Measurements from ENCODE around the gene MYPN. TPM values are rescaled to one million over a fixed set of nuclear protein-coding genes. Genes with fewer than 3 reads are reported as not detected.

The MYPN gene
- total and polyA plus RNA-seq, 4 donors, result 0.01 to 0.08 (median 0.03) TPM; not detected in 1

DNA sequence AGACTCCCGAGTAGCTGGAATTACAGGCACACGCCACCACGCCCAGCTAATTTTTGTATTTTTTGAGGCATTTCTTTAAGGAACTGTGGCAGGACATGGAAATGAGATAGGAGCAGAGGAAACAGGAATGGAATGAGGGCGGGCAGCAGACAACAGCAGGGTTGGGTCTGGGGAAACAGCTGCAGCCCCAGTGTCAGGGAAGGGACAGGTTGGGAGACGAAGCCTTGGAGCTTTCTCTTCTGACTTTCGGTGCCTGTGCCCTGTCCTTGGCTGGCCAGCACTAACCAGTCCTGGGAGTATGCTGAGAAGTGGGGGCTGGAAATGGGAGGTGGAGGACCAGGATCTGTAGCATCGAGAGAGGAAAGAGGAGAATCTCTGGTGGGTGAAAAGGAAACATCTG, 75.3 kb downstream of the MYPN start:
- Histone ChIP-seq H3K4me1 (ENCODE audit: control insufficient read depth in 4 of 4, insufficient read depth in 4 of 4, low read length in 3 of 4) (no peaks in the 10 kb centered on the region), H3K36me3 (ENCODE audit: control insufficient read depth in 4 of 4, insufficient read depth in 3 of 4, low read depth in 1 of 4, low read length in 3 of 4) (no peaks in the 10 kb centered on the region), H3K9me3 (ENCODE audit: control insufficient read depth in 4 of 4, low read length in 3 of 4) (no peaks in the 10 kb centered on the region), H3K27ac (ENCODE audit: low read depth in 1 of 2, low read length in 2 of 2) (no peak overlapping the region), H3K4me3 (ENCODE audit: low read depth in 1 of 3, low read length in 3 of 3) (no peak overlapping the region), H3K27me3 (ENCODE audit: control insufficient read depth in 4 of 4, insufficient read depth in 4 of 4, low read length in 3 of 4) (no peaks in the 10 kb centered on the region), H3K9ac (ENCODE audit: low read depth in 1 of 2, low read length in 2 of 2) (no peak overlapping the region)
- WGBS, result 65% methylated on average over 7 of the region's 7 CpGs
- TF ChIP-seq FOXA2 (IDR thresholded peaks at IDR 0.05) (no peak), TAF1 (conservative IDR thresholded peaks at IDR 0.05) (no peak), HNF4G (IDR thresholded peaks at IDR 0.05) (no peak), NR2F2 (IDR thresholded peaks at IDR 0.05) (no peak), YY1 (IDR thresholded peaks at IDR 0.05) (no peak), SP1 (IDR thresholded peaks at IDR 0.05) (no peak)
- DNase-seq (ENCODE audit: low spot score), result no peak

DNA sequence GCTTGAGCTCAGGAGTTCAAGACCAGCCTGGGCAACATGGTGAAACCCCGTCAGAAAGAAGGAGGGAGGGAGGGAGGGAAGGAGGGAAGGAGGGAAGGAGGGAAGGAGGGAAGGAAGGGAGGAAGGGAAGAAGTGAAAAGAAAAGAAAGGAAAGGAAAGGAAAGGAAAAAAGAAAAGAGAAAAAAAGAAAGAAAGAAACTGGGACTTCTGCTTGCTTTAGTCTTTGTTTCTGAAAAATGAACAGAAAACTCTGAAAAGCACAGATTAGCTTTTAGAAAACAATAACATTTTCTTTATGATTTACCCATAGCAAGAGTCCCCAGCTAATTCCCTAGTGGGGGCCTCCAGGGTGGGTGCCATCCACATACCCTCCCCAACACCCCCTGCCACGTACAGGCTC, 75.8 kb downstream of the MYPN start:
- H3K9ac ChIP-seq (ENCODE audit: low read depth in 1 of 2, low read length in 2 of 2), result no peak overlapping the region
- no peaks in the 10 kb centered on the region for H3K9me3 ChIP-seq (ENCODE audit: control insufficient read depth in 4 of 4, low read length in 3 of 4)
- no peak overlapping the region for H3K4me3 ChIP-seq (ENCODE audit: low read depth in 1 of 3, low read length in 3 of 3)
- no peak for TF ChIP-seq FOXA2 (IDR thresholded peaks at IDR 0.05)
- no peak for TF ChIP-seq HNF4A (conservative IDR thresholded peaks at IDR 0.05)
- no peak for TF ChIP-seq NR2F2 (IDR thresholded peaks at IDR 0.05)
- TF ChIP-seq, protein P1, sequence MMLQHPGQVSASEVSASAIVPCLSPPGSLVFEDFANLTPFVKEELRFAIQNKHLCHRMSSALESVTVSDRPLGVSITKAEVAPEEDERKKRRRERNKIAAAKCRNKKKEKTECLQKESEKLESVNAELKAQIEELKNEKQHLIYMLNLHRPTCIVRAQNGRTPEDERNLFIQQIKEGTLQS (IDR thresholded peaks at IDR 0.05), result no peak
- no peak for TF ChIP-seq RXRA (IDR thresholded peaks at IDR 0.05)
- no peak for TF ChIP-seq EGR1 (IDR thresholded peaks at IDR 0.05; ENCODE audit: low read depth in 2 of 2)
- no peak for TF ChIP-seq GABPA (IDR thresholded peaks at IDR 0.05 in 1 of 2, conservative IDR thresholded peaks at IDR 0.05 in 1 of 2)
- TF ChIP-seq JUND (IDR thresholded peaks at IDR 0.05), result no peak
- no peak for TF ChIP-seq FOXA1 (IDR thresholded peaks at IDR 0.05)
- TF ChIP-seq, protein P2, sequence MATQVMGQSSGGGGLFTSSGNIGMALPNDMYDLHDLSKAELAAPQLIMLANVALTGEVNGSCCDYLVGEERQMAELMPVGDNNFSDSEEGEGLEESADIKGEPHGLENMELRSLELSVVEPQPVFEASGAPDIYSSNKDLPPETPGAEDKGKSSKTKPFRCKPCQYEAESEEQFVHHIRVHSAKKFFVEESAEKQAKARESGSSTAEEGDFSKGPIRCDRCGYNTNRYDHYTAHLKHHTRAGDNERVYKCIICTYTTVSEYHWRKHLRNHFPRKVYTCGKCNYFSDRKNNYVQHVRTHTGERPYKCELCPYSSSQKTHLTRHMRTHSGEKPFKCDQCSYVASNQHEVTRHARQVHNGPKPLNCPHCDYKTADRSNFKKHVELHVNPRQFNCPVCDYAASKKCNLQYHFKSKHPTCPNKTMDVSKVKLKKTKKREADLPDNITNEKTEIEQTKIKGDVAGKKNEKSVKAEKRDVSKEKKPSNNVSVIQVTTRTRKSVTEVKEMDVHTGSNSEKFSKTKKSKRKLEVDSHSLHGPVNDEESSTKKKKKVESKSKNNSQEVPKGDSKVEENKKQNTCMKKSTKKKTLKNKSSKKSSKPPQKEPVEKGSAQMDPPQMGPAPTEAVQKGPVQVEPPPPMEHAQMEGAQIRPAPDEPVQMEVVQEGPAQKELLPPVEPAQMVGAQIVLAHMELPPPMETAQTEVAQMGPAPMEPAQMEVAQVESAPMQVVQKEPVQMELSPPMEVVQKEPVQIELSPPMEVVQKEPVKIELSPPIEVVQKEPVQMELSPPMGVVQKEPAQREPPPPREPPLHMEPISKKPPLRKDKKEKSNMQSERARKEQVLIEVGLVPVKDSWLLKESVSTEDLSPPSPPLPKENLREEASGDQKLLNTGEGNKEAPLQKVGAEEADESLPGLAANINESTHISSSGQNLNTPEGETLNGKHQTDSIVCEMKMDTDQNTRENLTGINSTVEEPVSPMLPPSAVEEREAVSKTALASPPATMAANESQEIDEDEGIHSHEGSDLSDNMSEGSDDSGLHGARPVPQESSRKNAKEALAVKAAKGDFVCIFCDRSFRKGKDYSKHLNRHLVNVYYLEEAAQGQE (IDR thresholded peaks at IDR 0.05), result no peak
- TF ChIP-seq, protein P3, sequence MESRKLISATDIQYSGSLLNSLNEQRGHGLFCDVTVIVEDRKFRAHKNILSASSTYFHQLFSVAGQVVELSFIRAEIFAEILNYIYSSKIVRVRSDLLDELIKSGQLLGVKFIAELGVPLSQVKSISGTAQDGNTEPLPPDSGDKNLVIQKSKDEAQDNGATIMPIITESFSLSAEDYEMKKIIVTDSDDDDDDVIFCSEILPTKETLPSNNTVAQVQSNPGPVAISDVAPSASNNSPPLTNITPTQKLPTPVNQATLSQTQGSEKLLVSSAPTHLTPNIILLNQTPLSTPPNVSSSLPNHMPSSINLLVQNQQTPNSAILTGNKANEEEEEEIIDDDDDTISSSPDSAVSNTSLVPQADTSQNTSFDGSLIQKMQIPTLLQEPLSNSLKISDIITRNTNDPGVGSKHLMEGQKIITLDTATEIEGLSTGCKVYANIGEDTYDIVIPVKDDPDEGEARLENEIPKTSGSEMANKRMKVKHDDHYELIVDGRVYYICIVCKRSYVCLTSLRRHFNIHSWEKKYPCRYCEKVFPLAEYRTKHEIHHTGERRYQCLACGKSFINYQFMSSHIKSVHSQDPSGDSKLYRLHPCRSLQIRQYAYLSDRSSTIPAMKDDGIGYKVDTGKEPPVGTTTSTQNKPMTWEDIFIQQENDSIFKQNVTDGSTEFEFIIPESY (IDR thresholded peaks at IDR 0.05), result no peak
- TF ChIP-seq, protein P4, sequence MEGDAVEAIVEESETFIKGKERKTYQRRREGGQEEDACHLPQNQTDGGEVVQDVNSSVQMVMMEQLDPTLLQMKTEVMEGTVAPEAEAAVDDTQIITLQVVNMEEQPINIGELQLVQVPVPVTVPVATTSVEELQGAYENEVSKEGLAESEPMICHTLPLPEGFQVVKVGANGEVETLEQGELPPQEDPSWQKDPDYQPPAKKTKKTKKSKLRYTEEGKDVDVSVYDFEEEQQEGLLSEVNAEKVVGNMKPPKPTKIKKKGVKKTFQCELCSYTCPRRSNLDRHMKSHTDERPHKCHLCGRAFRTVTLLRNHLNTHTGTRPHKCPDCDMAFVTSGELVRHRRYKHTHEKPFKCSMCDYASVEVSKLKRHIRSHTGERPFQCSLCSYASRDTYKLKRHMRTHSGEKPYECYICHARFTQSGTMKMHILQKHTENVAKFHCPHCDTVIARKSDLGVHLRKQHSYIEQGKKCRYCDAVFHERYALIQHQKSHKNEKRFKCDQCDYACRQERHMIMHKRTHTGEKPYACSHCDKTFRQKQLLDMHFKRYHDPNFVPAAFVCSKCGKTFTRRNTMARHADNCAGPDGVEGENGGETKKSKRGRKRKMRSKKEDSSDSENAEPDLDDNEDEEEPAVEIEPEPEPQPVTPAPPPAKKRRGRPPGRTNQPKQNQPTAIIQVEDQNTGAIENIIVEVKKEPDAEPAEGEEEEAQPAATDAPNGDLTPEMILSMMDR (IDR thresholded peaks at IDR 0.05; ENCODE audit: low read depth, low read length, missing input control), result no peak
- no peak for TF ChIP-seq YY1 (IDR thresholded peaks at IDR 0.05)
- TF ChIP-seq HNF4G (IDR thresholded peaks at IDR 0.05), result no peak
- no peak for TF ChIP-seq SP1 (IDR thresholded peaks at IDR 0.05)
- TF ChIP-seq, protein P5, sequence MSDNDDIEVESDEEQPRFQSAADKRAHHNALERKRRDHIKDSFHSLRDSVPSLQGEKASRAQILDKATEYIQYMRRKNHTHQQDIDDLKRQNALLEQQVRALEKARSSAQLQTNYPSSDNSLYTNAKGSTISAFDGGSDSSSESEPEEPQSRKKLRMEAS (IDR thresholded peaks at IDR 0.05), result no peak
- TF ChIP-seq TAF1 (conservative IDR thresholded peaks at IDR 0.05), result no peak
- H3K27me3 ChIP-seq (ENCODE audit: control insufficient read depth in 4 of 4, insufficient read depth in 4 of 4, low read length in 3 of 4), result no peaks in the 10 kb centered on the region
- H3K27ac ChIP-seq (ENCODE audit: low read depth in 1 of 2, low read length in 2 of 2), result no peak overlapping the region
- no peaks in the 10 kb centered on the region for H3K36me3 ChIP-seq (ENCODE audit: control insufficient read depth in 4 of 4, insufficient read depth in 3 of 4, low read depth in 1 of 4, low read length in 3 of 4)
- no peak for DNase-seq (ENCODE audit: low spot score)
- WGBS, result 56% methylated on average over 2 of the region's 2 CpGs
- H3K4me1 ChIP-seq (ENCODE audit: control insufficient read depth in 4 of 4, insufficient read depth in 4 of 4, low read length in 3 of 4), result no peaks in the 10 kb centered on the region
